Dermis microvascular lymphatic vessel endothelial cell (primary cell): ENCODE data around the gene SUMF1. TPM values are rescaled to one million over a fixed set of nuclear protein-coding genes. Genes with fewer than 3 reads are reported as not detected.

Experiments
- DNase-seq, 2 donors: peaks; one replicate each; pipeline versions ENCODE4 v3.0.0 to v3.0.0-alpha.2; 2010; ENCODE audit warnings: low read depth in 2 of 2
- total RNA-seq: library from RNA; depleted of rRNA; stranded (reverse); fragments of >200 nt; gene quantifications from 2 replicates; pipeline ENCODE4 v1.2.1, GENCODE V29; 2014

Gene SUMF1
- total RNA-seq, 1 donor from 2014 or later: 45.1 TPM

DNA sequence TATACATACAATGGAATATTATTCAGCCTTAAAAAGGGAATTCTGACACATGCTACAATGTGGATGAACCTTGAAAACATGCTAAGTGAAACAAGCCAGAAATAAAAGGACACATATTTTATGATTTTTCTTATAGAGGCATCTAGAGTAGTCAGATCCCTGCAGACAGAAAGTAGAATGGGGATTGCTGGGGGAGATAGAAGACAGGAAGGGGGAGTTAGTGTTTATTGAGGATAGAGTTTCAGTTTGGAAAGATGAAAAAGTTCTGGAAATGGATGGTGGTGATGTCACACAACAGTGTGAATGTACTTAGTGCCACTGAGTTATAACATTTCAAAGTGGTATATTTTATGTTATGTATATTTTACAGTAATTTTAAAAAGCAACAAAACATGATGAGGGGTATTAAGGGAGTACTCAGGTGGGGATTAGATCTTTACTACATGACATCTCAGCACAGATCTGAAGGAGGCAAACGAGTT, 30.8 kb upstream of the SUMF1 start:
- no peak for DNase-seq

GRCh38 chr3:4497005-4497692, 30.1 kb upstream of the SUMF1 start:
- DNase-seq: no peak

- DNase-seq: no peak
Observed at GRCh38 chr3:4496087-4496452, 29.0 kb upstream of the SUMF1 start.

GRCh38 chr3:4495294-4496086, 28.4 kb upstream of the SUMF1 start:
- DNase-seq: peak in 1 of 2 donors; percentile 58

DNA sequence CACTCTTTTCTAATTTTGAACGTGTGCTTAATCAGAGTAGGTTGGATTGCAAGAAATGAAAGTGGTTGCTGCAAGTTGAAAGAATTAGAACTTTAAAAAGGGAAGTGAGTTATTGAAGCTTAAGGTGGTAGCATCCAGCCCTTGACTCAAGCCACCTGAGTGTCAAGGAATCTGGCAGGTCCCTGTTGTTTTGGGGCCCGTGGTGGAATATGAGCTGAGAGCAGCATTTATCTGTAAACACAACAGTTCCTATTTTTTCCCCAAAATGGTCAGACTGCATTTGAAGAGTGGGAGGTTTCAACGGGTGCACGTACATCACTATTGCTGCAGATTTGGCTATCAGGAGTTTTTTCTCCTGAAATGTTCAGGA, 27.8 kb upstream of the SUMF1 start:
- no peak for DNase-seq

DNA sequence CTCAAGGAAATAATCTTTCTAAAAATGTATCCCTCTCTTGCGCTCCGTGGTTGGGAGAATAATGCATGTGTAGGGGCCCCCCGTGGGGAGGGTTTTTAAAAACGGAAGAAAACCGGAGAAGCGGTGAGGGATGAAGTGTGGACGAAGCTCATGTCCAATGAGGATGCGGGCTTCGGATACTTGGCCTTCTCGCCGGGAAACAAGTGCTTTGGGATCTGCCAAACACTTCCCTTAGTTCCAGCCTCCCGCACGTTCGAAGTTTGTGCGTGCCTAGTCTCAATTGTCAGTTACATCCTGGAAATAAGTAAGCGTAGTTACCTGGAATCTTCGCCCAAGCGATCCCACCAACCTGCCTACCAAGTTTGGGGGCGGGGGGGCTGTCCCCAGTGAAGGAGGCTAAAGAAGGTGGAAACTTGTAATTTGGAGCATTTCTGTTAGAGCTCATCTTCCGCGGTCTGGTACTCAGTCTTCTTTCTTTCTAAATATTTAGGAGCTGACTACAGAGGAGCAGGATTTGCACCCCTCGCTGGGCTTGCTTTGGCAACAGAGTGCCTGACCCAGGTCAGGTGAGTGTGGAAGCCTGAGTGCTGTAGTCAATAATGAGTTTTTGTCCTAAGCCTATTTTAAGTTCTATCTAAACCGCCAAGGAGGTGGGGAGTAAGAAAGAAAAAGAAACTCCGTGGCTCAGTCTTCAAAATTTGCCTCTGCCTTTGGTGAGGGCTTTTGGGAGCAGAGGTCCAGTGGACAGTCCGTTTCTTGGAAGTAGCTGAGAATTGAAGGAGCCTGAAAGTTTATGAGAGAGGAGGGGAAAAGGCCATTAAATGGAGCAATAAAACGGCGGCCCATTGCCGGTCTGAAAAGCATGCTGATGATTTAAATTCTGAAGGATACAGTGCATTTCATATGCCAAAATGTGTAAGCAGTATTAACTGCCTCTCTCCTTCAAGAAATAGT, 27.1 kb upstream of the SUMF1 start:
- peak in 1 of 2 donors; percentile 26 for DNase-seq

DNA sequence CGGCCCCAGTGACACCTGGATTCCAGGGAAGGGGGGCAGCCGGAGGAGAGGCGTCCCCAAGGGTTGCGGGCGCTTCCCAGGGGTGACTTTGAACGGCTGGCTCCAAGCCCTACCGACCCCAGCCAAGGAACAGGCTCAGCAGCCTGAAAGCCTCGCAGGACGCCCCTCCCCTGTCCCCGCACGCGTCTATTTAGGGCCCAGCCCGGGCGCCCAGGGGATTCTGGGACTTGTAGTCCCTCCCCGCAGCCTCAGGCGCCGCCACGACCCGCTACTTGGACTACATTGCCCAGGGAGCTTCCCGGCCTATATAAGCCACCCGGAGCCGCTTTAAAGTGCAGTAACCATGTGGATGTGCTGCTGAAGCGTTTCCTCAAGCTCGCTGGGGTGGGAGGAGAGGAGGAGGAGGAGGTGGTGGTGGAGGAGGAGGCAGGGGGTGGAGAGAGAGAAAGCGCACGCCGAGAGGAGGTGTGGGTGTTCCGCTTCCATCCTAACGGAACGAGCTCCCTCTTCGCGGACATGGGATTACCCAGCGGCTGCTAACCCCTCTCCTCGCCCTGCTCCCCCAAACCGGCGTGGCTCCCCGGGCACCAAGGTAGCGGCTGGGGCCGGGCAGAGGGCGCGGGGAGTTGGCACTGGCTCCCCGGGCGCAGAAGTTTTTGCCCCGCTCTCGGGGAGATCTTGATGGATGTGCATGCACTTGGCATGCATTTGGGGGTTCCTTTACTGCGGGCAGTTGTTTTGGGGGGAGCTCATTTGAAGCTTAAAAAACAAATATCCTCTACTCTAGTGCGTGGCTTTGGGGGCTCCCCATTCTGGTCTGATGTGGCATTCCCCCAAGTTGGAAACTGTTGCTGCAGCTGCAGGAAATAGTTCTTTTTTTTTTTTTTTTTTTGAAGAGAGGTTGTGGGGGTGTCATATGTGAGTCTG, 26.2 kb upstream of the SUMF1 start, which contains the start of gene ITPR1:
Gene ITPR1, plus strand, starts transcription at position 335 of the 927 bp plus-strand sequence. CDS start 23,144 bp downstream, outside the sequence.
- DNase-seq: peak; percentile 94 to 99

DNA sequence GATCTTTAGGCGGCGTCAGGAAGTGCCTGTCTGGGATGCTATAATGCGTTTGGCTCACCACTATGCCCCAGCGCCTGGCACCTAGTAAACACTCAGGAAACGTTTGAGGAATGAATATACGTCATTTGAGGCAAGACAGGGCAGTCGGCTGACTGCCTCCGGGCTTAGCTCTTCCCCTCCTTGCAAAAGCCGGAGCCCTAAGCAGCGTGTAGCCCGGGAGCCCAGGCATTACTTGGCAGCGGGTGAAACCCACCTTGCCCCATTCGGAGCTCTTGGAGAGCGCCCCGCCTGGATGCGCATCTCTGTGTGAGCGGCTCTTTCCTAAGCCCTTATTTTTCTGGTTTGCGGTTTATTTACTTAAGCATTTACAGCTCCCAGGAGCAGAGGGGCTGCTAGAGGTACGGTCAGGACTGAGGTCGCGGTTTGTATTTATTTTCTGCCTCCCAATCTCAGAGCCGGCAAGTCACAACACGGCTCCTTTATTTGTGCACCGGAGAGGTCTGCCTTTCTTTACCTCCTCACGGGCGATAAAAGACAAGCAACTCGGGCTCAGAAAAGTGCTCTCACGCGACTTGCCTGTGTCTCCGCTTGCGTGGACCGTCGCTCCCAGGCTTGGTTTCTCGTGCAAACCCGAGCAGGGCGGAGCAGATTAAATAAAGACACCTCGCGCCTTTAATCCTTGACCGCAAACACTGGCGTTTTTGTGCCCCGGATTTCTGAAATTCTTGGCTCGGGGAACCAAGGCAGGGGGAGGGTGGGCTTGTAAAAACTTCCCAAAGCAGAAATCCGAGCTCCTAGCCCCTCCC, 25.3 kb upstream of the SUMF1 start:
- DNase-seq: peak in 1 of 2 donors; percentile 61

GRCh38 chr3:4491855-4492207, 24.8 kb upstream of the SUMF1 start:
- no peak for DNase-seq

GRCh38 chr3:4478261-4478660, 11.2 kb upstream of the SUMF1 start:
- DNase-seq: peak; percentile 26 to 40

GRCh38 chr3:4476496-4476895, 9.4 kb upstream of the SUMF1 start:
- DNase-seq: peak in 1 of 2 donors; percentile 7

DNA sequence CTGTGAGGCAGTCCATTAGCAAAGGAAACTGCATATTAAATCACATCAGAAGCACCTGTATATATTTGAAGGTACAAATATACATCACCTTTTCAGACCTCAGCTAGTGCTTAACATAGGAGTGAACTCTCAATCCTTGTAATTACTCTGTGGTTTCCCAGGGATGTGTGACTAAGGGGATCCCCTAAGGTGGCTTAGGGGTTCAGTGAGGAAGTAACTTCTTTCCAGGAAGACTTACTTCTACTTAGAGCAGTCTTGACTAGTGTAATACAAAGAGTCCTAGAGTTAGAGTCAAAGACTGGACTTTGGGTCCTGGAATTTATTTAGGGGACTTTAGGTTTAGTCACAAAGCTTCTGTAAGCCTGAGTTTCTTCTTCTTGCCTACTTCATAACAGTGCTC, 8.7 kb upstream of the SUMF1 start:
- DNase-seq: no peak

- peak; percentile 98 for DNase-seq
Observed at GRCh38 chr3:4474683-4475490, 7.8 kb upstream of the SUMF1 start.

DNA sequence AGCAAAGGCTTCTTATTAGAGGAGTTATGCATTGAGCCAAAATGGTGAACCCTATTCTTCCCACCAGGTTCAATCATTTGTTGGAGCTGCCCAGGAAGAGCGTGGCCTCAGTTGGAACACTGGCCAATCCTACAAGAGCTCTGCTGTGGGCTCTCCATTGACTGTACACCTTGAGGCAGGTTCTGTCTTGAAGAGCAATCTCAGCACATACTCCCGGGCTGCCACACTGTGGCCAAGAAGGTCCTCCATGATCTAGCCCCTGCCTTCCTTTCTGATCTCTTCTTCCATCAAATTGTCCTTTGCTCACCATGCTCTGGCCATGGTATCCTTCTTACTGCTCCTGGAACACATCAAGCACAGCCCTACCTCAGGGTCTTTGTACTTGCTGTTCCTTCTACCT, 5.7 kb upstream of the SUMF1 start:
- DNase-seq: no peak

DNA sequence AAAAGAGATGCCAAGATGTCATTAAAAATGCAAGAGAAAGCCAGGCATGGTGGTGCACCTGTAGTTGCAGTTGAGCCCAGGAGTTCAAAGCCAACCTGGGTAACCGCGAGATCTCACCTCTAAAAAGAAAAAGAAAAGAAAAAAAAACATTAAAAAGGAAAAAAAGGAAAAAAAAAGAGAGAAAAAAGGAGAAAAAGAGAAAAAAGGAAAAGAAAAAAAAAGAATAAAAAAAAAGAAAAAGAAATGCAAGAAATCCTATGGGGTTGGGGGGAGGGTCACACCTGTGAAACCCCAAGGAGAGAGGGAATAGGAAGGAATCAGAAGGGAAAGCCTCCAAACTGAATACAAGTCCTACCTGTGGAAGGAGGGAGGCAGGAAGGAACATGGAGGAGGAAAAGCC, 5.2 kb upstream of the SUMF1 start:
- no peak for DNase-seq

GRCh38 chr3:4471907-4472306, 4.8 kb upstream of the SUMF1 start:
- no peak for DNase-seq

- DNase-seq: no peak
Observed at GRCh38 chr3:4467522-4467867, 426 bp upstream of the SUMF1 start.

DNA sequence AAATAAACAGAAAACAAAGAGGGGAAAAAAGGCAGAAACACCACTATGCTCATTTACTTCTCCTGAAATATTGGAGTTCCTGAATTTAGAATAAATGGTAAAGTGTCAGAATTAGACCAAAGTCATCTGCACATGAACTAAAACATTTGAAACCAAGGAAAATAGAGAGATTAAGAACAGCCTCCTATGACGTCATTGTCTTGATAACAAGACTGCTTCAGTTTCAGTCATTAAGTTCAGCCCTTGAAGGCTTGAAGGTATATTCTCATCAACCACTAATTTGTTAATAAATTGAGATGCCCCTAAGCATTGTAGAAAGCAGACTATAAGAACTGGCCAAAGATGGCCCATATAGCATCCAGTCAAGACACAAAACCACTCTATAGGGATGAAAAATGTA, 2.5 kb downstream of the SUMF1 start:
- DNase-seq: no peak

- no peak for DNase-seq
Observed at GRCh38 chr3:4462369-4463040, 4.6 kb downstream of the SUMF1 start.
